GM23338 (cell line): ENCODE measurements around the gene BCAP31.

Source experiments
- CTCF ChIP-seq, 2 experiments: fragments of 200-600 bp in 1 of 2; sonication (generic) in 1 of 2; conservative IDR thresholded peaks; 2 replicates each; pipeline versions ENCODE4 v1.5.1 to v1.6.1; 2016 to 2017; ENCODE audit warnings: antibody characterized with exemption in 2 of 2, low read depth in 2 of 2, mild to moderate bottlenecking in 2 of 2, moderate library complexity in 1 of 2
- EZH2 ChIP-seq: fragments of 200-600 bp; sonication (generic); IDR thresholded peaks from one replicate; pipeline ENCODE4 v1.8.0; 2017; ENCODE audit warnings: antibody characterized with exemption, mild to moderate bottlenecking, low read depth; ENCODE audit not compliant: unreplicated experiment
- EZH2phosphoT487 ChIP-seq: fragments of 200-600 bp; sonication (generic); IDR thresholded peaks from one replicate; pipeline ENCODE4 v1.8.1; 2018; ENCODE audit warnings: antibody characterized with exemption; ENCODE audit not compliant: unreplicated experiment
- JUNB ChIP-seq: IDR thresholded peaks from one replicate; pipeline ENCODE4 v1.6.1; 2016; ENCODE audit warnings: antibody characterized with exemption; ENCODE audit not compliant: unreplicated experiment
- POLR2AphosphoS5 ChIP-seq: IDR thresholded peaks from 2 replicates; pipeline ENCODE4 v1.6.1; 2016; ENCODE audit warnings: antibody characterized with exemption, low read depth
- ZNF331 ChIP-seq: fragments of 250-450 bp; sonication (Bioruptor Pico); IDR thresholded peaks from 2 replicates; pipeline ENCODE4 v1.5.0; 2020; ENCODE audit warnings: low read depth, mild to moderate bottlenecking, moderate library complexity

- peak; percentile 73 to 76 for TF ChIP-seq CTCF (conservative IDR thresholded peaks at IDR 0.05; ENCODE audit: low read depth in 2 of 2)
- TF ChIP-seq EZH2, result no peak
- TF ChIP-seq ZNF331 (CRISPR knock-in tag), result no peak
- no peak for TF ChIP-seq POLR2AphosphoS5
- TF ChIP-seq EZH2phosphoT487, result no peak
- TF ChIP-seq JUNB, result no peak
Measured at GRCh38 chrX:153669174-153669890, 54.9 kb downstream of the BCAP31 start.
